ENCODE results near the gene FILIP1L.

The FILIP1L gene

DNA sequence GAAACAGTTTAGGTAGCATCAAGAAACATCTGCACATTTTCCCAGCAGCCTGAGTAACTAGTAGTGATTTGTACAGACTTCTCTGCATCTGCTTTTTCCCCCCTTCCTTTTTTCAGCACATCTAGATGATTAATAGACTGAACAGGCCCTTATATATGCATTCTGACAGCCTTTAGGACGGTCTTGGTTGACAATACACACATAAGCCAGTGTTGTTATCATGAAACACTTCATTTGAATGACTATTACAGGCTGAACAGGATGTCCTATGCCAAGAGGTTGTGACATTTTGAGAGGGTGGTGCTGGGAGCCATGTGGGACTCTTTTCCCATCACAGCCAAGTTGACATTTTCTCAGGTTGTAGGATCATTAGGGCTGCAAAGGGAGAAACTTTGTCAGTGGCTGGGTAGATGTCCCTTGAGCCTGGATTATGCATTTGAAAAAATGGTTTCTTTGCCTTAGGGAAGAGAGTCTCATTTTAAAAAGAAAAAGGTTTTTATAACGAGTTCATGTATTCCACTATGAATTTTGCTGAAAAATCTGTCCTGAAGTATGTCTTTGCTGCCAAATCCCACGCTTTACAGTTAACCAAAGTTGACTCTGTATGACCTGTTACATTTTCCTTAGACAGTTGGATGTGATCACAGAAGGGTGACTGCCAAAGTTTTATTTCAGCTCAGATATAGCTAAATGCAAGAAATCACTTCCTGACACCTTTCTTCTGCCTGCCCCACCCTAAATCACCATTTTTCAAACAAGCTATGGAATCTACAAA, 73.7 kb downstream of the FILIP1L start:
- Histone ChIP-seq H3K27ac (ENCODE audit: low read depth, low read length) (no peak overlapping the region), H3K27me3 (ENCODE audit: control insufficient read depth, insufficient read depth, low read length) (no peaks in the 10 kb centered on the region), H3K9me3 (ENCODE audit: control insufficient read depth, insufficient read depth, low read depth, low read length) (no peaks in the 10 kb centered on the region), H3K4me3 (ENCODE audit: low read depth, low read length) (no peak overlapping the region), H3K36me3 (ENCODE audit: control insufficient read depth, insufficient read depth, low read length) (no peaks in the 10 kb centered on the region), H3K4me1 (ENCODE audit: control insufficient read depth, insufficient read depth, low read length) (peaks cover 6% of the 10 kb centered on the region; the same call in 1 of the 2 replicates), H3K9ac (ENCODE audit: low read length) (no peak overlapping the region)

DNA sequence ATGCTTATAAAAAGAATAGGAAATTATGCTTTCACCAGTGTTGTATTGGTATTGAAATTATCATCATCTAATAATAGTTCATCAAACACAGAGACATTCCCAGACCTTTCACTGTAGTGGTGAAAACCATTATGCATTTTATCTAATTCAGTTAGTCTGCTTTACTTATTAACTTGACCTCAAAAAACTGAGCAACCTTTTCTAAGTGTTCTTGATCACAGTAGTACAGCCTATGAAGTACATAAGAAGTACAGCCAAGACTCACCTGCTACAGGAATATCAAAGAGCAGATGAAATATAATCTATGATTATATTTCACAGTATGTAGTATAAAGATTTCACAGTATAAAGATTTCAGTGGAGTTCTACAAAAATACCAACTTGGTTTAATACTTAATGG, 75.2 kb downstream of the FILIP1L start:
- H3K9me3 ChIP-seq (ENCODE audit: control insufficient read depth, insufficient read depth, low read depth, low read length), result no peaks in the 10 kb centered on the region
- no peak overlapping the region for H3K27ac ChIP-seq (ENCODE audit: low read depth, low read length)
- no peak overlapping the region for H3K9ac ChIP-seq (ENCODE audit: low read length)
- no peaks in the 10 kb centered on the region for H3K27me3 ChIP-seq (ENCODE audit: control insufficient read depth, insufficient read depth, low read length)
- H3K4me3 ChIP-seq (ENCODE audit: low read depth, low read length), result no peak overlapping the region
- H3K4me1 ChIP-seq (ENCODE audit: control insufficient read depth, insufficient read depth, low read length), result peaks cover 4% of the 10 kb centered on the region; the same call in 1 of the 2 replicates
- H3K36me3 ChIP-seq (ENCODE audit: control insufficient read depth, insufficient read depth, low read length), result no peaks in the 10 kb centered on the region

DNA sequence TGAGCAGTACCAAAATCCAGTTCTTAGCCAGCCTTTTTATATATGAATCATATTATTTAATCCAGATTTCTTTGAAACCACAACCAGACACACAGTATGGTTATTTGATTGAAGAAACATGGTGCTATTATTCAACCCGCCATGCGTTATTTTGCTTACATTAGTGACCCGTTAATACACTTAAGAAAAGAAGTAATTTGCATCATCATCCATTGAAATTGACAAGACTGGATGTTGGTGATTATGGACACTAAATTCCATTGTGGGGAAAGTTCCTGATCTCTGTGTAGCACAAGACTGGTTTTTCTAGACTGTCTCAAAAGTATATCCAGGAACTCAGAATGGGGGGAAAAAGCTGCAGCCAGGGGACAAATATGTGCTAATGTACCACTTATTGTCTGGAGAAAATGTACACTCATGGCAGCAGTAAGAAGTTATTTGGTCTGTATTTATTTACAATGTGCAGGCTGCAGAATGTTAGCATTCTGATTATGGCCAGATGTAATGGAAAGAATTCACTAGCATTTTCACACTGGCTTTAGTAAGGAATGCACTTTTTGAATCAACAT, 80.3 kb downstream of the FILIP1L start:
- Histone ChIP-seq H3K9ac (ENCODE audit: low read length) (no peak overlapping the region), H3K27ac (ENCODE audit: low read depth, low read length) (no peak overlapping the region), H3K4me3 (ENCODE audit: low read depth, low read length) (no peak overlapping the region), H3K27me3 (ENCODE audit: control insufficient read depth, insufficient read depth, low read length) (no peaks in the 10 kb centered on the region), H3K9me3 (ENCODE audit: control insufficient read depth, insufficient read depth, low read depth, low read length) (no peaks in the 10 kb centered on the region), H3K4me1 (ENCODE audit: control insufficient read depth, insufficient read depth, low read length) (peaks cover 4% of the 10 kb centered on the region; the same call in 1 of the 2 replicates), H3K36me3 (ENCODE audit: control insufficient read depth, insufficient read depth, low read length) (no peaks in the 10 kb centered on the region)

DNA sequence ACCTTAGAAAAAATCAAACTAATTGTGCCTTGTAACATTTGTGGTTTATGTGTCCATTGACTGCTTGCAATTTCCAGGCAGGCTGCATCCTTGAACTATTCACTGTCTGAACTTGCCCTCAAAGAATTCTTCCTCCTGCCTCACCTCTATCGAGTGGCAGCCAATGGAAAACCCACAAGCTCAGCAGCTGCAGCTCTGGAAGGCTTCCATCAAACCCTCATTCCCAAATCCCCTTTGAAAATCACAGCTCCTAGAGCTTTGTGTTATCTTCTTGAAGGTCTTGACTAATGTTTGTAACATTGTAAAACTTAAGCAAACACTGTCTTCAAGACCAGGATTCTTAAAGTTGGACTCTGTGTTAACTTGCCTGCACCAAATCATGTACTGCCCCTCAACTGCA, 81.1 kb downstream of the FILIP1L start:
- no peak overlapping the region for H3K27ac ChIP-seq (ENCODE audit: low read depth, low read length)
- H3K4me1 ChIP-seq (ENCODE audit: control insufficient read depth, insufficient read depth, low read length), result peaks cover 4% of the 10 kb centered on the region; the same call in 1 of the 2 replicates

DNA sequence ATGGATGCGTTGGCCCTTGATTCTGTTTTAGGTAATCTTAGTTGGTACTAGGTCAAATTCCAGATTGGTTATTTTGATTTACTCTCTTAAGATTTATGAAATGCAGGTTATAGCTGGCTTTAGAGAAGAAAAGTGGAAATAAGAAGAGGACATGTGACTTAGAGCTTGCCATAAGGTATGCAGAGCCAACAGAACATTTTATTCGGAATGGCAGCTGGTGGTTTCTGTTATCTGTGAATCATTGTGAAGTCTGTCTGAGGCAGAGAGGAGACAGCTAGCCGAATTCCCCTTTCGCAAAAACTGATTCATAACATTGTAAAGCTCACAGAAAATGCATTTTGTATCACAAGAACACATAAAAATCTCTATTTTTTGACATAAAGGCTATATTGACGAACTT, 82.1 kb downstream of the FILIP1L start:
- no peaks in the 10 kb centered on the region for H3K36me3 ChIP-seq (ENCODE audit: control insufficient read depth, insufficient read depth, low read length)
- no peak overlapping the region for H3K27ac ChIP-seq (ENCODE audit: low read depth, low read length)
- H3K4me3 ChIP-seq (ENCODE audit: low read depth, low read length), result no peak overlapping the region
- H3K27me3 ChIP-seq (ENCODE audit: control insufficient read depth, insufficient read depth, low read length), result no peaks in the 10 kb centered on the region
- no peaks in the 10 kb centered on the region for H3K9me3 ChIP-seq (ENCODE audit: control insufficient read depth, insufficient read depth, low read depth, low read length)
- H3K9ac ChIP-seq (ENCODE audit: low read length), result no peak overlapping the region
- H3K4me1 ChIP-seq (ENCODE audit: control insufficient read depth, insufficient read depth, low read length), result peaks cover 4% of the 10 kb centered on the region; the same call in 1 of the 2 replicates

More for the DNA sequence above, 81.1 kb downstream of the FILIP1L start:
- Histone ChIP-seq H3K36me3 (ENCODE audit: control insufficient read depth, insufficient read depth, low read length) (no peaks in the 10 kb centered on the region), H3K9ac (ENCODE audit: low read length) (no peak overlapping the region), H3K9me3 (ENCODE audit: control insufficient read depth, insufficient read depth, low read depth, low read length) (no peaks in the 10 kb centered on the region), H3K4me3 (ENCODE audit: low read depth, low read length) (no peak overlapping the region), H3K27me3 (ENCODE audit: control insufficient read depth, insufficient read depth, low read length) (no peaks in the 10 kb centered on the region)

DNA sequence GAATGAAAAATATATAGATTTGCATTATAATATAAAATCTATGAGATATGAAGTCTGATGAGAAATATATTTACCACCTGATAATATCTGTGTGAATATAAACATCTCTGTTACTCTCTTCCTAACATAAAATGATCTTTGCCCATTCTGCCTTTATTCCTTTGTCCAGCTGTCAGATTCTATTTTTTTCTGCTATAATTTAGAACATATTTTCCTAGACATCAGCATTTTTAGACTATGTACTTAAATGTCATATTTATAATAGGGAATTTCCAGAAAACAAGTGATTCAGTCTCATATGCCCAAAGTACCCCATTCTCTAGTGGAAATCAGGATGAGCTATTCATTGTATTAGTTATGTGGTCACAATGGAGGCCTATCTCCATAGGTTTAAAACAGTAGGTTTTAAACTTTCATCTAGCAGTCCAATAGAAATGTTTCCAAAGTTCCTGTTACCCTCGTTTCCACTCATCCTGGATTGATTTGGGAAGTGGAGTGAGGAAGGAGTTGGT, 83.3 kb downstream of the FILIP1L start:
- H3K27me3 ChIP-seq (ENCODE audit: control insufficient read depth, insufficient read depth, low read length), result no peaks in the 10 kb centered on the region
- no peak overlapping the region for H3K9ac ChIP-seq (ENCODE audit: low read length)
- no peaks in the 10 kb centered on the region for H3K9me3 ChIP-seq (ENCODE audit: control insufficient read depth, insufficient read depth, low read depth, low read length)
- H3K36me3 ChIP-seq (ENCODE audit: control insufficient read depth, insufficient read depth, low read length), result no peaks in the 10 kb centered on the region
- H3K4me1 ChIP-seq (ENCODE audit: control insufficient read depth, insufficient read depth, low read length), result peaks cover 4% of the 10 kb centered on the region; the same call in 1 of the 2 replicates
- H3K27ac ChIP-seq (ENCODE audit: low read depth, low read length), result no peak overlapping the region
- H3K4me3 ChIP-seq (ENCODE audit: low read depth, low read length), result no peak overlapping the region

DNA sequence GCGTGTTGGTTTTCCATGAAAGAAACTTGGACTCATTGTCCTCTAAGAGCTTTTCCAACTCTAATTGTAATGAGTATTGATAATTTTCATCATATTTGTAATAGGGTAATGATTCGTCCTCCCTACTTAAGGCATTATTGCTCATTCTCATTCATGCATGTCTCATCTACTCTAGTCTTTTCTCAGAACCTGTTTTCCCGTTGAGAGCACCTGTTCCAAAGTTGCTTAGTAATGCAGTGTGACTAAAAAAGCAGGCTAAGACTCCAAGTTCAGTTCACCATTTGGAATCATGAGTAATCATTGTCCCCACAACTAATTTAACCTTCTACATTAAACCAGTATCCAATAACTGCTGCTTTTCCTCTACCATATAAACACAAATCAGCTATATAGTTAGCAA, 84.0 kb downstream of the FILIP1L start:
- Histone ChIP-seq H3K4me1 (ENCODE audit: control insufficient read depth, insufficient read depth, low read length) (peaks cover 4% of the 10 kb centered on the region; the same call in 1 of the 2 replicates), H3K9me3 (ENCODE audit: control insufficient read depth, insufficient read depth, low read depth, low read length) (no peaks in the 10 kb centered on the region), H3K27me3 (ENCODE audit: control insufficient read depth, insufficient read depth, low read length) (no peaks in the 10 kb centered on the region), H3K27ac (ENCODE audit: low read depth, low read length) (no peak overlapping the region), H3K9ac (ENCODE audit: low read length) (no peak overlapping the region), H3K4me3 (ENCODE audit: low read depth, low read length) (no peak overlapping the region), H3K36me3 (ENCODE audit: control insufficient read depth, insufficient read depth, low read length) (no peaks in the 10 kb centered on the region)

DNA sequence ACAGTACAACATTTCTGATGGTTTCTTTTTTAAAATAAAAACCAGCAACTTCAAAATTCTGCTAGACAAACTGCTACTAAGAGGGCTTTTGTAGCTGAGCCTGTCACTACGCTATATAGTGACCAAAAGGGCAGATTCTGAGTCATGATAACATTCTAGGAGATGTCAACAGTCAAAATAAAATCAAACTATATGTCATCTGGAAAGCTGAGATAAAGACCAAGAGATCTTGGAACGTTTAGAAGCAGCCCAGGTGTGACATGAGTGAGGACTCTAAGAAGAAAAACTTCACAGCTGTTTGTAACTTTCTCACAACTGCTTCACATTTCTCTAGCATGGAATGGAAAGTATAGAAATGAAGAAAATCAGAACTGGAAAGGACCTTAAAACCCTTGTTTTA, 84.6 kb downstream of the FILIP1L start:
- no peaks in the 10 kb centered on the region for H3K36me3 ChIP-seq (ENCODE audit: control insufficient read depth, insufficient read depth, low read length)
- H3K27ac ChIP-seq (ENCODE audit: low read depth, low read length), result no peak overlapping the region
- H3K9me3 ChIP-seq (ENCODE audit: control insufficient read depth, insufficient read depth, low read depth, low read length), result no peaks in the 10 kb centered on the region
- H3K27me3 ChIP-seq (ENCODE audit: control insufficient read depth, insufficient read depth, low read length), result no peaks in the 10 kb centered on the region
- peaks cover 4% of the 10 kb centered on the region; the same call in 1 of the 2 replicates for H3K4me1 ChIP-seq (ENCODE audit: control insufficient read depth, insufficient read depth, low read length)
- no peak overlapping the region for H3K9ac ChIP-seq (ENCODE audit: low read length)
- no peak overlapping the region for H3K4me3 ChIP-seq (ENCODE audit: low read depth, low read length)

DNA sequence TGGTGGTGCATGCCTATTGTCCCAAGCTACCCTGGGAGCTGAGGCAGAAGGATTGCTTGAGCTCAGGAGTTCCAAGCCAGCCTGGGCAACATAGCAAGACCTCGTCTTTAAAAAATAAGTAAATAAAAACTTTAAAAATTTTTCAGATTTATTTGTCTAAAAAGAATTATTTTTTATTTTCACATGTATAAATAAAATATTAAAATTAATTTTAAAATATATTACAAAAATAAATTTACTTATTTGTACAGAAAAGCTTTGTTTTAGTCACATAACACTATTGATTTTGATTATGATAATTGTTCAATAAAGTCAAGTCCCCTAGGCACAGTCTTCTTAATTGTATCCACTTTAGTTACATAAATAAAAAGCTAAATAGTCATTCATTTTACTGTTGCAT, 85.2 kb downstream of the FILIP1L start:
- Histone ChIP-seq H3K9ac (ENCODE audit: low read length) (no peak overlapping the region), H3K36me3 (ENCODE audit: control insufficient read depth, insufficient read depth, low read length) (no peaks in the 10 kb centered on the region), H3K27me3 (ENCODE audit: control insufficient read depth, insufficient read depth, low read length) (no peaks in the 10 kb centered on the region), H3K9me3 (ENCODE audit: control insufficient read depth, insufficient read depth, low read depth, low read length) (no peaks in the 10 kb centered on the region), H3K27ac (ENCODE audit: low read depth, low read length) (no peak overlapping the region), H3K4me1 (ENCODE audit: control insufficient read depth, insufficient read depth, low read length) (peaks cover 4% of the 10 kb centered on the region; the same call in 1 of the 2 replicates), H3K4me3 (ENCODE audit: low read depth, low read length) (no peak overlapping the region)

DNA sequence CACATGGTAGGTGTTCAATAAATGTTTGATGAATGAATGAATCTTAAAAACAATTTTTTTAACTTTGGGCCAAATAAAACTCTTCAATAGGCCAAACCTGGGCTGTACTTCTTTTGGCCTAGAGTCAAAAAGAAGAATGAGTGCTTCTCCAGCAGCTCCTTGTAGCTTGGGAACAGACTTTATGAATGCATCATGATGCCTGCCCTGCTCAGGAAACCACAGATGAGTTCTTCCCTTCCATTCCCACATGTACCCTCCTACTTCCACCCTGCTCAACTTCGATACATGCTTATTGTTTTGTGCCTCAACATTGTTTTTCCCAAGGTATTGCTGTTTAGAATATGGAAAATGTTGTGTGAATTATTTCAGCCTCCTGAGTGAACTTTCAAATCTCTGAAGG, 87.0 kb downstream of the FILIP1L start:
- H3K9me3 ChIP-seq (ENCODE audit: control insufficient read depth, insufficient read depth, low read depth, low read length), result no peaks in the 10 kb centered on the region
- no peak overlapping the region for H3K27ac ChIP-seq (ENCODE audit: low read depth, low read length)
- no peaks in the 10 kb centered on the region for H3K36me3 ChIP-seq (ENCODE audit: control insufficient read depth, insufficient read depth, low read length)
- H3K27me3 ChIP-seq (ENCODE audit: control insufficient read depth, insufficient read depth, low read length), result no peaks in the 10 kb centered on the region
- peaks cover 3% of the 10 kb centered on the region; the same call in 1 of the 2 replicates for H3K4me1 ChIP-seq (ENCODE audit: control insufficient read depth, insufficient read depth, low read length)
- H3K9ac ChIP-seq (ENCODE audit: low read length), result no peak overlapping the region
- no peak overlapping the region for H3K4me3 ChIP-seq (ENCODE audit: low read depth, low read length)

All from HUES6 (cell line).